Activated T-cell treated with anti-CD3 and anti-CD28 coated beads for 4 hours (primary cell): Measurements from ENCODE around the gene ANKRD40CL.
"Not testable (repeated sequence)": the region's sequence is repeated elsewhere in the genome, so short reads cannot be mapped to it uniquely, and the experiment has no call there.

ENCODE experiments used
- DNase-seq: peaks from one replicate; pipeline ENCODE4 v3.0.0-alpha.2; 2020

ANKRD40CL gene

DNA sequence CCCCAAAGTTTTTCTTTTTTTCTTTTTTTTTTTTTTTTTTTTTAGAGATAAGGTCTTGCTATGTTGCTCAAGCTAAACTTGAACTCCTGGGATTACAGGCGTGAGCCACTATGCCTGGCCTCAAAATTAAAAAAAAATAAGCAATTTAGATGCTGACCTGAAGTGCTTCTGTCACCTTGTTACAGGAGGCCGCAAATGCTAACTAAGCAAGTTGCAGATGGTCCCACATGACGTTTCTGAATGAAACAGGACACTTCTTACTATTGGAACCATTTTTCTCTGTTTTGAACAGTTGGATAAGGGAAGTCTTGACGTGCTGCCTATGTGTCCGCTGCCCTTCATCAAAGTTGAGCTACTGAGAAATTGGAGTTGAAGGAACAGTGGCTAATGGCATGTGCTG lies 8.8 kb downstream of the ANKRD40CL start:
- DNase-seq, result no peak

DNA sequence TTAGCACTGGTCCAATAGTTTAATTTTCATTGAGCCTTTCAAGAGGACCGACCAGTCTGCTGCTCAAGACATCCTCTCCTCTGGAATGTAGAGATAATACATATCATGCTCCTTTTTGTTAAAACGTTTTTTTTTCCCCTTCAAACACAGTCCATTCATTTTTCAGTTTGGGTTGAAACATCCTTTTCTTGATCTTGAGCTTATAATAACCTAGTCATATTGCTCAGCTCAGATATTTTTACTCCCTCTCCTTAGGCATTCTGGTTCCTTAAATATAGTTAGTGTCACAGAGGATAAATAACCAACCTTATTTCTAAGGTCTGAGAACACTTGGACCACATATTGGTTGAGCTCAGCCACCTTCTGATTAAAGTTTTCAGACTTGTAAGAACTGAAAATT lies 12.8 kb downstream of the ANKRD40CL start:
- no peak for DNase-seq

DNA sequence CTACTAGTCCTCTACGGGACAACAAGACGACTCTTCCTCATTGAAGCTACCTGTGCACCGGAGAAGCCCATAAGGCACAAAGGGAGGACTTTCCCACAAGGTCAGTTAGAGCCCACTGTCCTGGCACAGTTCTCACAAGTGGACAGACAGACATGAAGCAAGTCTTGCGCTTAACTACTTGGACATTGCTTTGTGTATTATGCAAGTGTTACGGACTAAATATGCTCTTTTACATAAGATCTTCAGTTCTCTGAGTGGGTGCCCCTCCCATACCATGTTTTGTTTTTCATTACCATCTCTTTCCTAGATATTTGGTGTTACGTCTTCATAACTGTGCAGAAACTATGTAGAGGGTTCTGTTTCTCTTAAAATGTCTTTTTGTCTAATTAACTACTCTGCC lies 18.1 kb downstream of the ANKRD40CL start:
- DNase-seq, result no peak

DNA sequence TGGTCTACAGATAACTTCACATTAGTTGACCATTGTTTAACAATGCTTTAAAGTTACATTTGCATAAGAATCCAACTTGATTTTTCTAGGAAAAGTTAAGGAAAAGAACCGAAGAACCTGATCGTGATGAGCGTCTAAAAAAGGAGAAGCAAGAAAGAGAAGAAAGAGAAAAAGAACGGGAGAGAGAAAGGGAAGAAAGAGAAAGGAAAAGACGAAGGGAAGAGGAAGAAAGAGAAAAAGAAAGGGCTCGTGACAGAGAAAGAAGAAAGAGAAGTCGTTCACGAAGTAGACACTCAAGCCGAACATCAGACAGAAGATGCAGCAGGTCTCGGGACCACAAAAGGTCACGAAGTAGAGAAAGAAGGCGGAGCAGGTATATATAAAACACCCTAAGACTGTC lies 21.7 kb downstream of the ANKRD40CL start:
- DNase-seq, result no peak

DNA sequence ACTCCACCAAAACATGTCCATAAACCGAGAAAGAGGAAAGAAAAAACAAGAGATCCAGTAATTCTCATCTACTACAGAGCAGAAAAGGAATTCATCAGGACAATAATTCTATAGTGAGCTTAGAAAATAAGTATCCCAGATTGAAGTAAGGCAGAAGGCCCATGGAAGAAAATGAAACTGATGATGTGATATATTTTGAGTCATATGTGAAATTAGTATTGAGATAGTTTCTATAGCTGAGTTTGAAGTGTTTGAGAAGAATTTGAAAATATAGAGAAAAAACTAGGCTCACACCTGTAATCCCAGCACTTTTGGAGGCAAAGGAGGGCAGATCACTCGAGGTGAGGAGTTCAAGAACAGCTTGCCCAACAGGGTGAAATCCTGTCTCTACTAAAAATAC lies 28.2 kb downstream of the ANKRD40CL start:
- no peak for DNase-seq

DNA sequence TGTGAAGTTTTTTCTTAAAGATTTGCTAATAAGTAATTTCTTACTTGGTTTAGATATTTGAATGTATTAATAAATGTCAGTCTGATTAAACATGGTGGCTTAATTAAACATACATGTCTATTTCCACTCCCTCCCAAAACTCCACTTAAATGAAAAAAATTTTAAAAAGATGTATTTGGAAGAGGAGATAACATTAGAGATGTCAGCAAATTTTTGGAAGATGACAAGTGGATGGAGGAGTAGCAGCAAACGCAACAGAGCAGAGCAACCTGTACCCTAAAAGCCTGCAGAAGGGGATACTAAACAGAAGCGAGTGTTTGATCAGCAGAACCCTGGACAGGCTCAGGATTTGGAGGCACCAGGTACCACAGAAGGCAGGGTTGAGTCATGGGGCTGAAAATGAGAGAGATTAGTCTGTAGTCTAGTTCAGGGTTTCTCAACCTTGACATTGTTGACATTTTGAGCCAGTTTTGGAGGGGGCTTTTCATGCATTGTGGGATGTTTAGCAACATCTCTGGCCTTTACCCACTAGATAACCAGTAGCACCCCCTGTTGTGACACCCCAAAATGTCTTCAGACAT lies 30.1 kb downstream of the ANKRD40CL start:
- no peak for DNase-seq

DNA sequence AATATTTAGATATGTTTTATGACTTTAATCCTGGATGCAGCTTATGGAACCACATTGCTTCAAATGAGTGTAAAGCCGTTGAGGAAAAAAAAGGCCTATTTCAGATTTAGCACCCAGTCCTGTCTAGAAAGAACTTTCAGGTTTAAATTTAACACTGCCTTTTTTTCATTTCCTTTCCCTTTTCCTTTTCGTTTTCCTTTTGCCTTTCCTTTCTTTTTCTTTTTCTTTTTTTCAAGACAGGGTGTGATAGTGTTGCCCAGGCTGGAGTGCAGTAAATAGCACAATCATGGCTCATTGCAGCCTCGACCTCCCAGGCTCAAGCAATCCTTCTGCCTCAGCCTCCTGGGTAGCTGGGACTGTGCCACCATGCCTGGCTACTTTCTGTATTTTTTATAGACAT lies 32.0 kb downstream of the ANKRD40CL start:
- DNase-seq, result no peak

DNA sequence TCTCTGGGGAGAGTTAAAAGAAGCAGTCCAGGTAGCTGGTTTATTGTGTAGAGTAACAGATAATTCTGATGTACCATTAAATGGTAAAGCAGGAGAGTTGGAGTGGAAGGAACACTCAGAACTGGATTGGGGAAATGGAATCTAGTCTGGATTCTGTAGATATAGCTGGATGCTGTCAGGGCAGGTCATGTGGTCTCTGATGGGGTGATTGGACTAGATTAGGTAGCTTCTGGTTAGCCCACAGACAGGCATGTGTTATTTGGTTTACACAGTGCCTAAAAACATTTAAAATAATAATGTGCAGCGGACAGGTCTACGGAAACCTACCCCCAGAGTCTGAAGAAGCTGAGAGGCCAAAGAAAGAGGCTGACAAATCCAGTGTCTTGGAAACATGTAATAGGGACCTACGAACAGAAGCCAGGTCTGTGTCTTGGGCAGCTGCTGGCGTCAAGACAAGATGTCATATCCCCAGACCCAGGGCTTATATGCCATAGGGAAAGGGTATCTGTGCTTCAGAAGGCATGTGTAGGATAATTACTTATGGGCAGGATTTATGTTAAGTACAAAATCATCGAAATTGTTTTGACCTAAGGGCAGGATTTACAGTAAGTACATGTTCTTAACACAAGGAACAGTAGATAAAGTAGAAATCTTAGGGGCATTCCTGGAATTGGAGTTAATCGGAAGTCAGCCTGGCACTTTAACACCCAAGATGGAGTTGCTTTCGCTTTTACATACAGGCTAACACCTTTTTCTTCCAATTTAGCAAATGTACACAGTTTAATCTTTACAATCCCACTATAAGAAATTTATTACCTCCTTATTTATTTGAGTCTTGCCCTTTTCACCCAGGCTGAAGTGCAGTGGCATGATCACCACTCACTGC lies 35.5 kb downstream of the ANKRD40CL start:
- no peak for DNase-seq

DNA sequence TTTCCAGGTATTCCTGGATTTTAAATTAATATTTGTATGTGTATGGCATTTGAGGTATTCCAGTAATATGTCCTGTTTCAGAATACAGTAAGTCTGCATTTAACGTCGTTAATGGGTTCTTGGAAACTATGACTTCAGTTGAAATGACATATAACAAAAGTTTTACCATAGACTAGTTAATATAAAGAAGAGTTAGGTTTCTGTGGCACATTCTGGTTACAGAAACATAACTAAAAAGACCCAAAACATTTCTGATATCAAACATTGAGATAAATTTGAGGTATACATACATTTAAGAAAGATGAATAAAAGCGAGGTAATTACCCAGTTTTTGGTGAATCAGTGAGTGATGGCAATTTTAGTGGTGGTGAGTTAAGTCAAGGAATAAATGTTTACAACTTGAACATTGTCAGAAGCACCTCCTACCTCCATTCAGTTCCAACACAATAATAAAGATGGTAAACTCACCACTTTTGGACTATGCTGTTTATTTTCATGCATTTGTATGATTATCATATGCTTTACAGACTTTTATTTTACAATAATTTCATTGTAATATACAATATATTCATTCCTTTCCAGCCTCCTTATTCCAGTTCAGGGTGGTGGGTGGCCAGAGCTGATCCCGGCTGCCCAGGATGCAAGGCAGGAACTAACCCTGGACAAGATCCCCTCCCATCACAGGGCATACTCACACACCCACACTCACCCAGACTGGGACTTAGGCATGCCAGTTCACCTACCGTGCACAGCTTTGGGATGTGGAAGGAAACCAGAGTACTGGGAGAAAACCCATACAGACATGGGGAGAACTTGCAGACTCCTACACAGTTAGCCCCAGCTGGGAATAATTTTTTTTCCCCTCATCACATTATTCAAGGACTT lies 38.2 kb downstream of the ANKRD40CL start:
- no peak for DNase-seq

DNA sequence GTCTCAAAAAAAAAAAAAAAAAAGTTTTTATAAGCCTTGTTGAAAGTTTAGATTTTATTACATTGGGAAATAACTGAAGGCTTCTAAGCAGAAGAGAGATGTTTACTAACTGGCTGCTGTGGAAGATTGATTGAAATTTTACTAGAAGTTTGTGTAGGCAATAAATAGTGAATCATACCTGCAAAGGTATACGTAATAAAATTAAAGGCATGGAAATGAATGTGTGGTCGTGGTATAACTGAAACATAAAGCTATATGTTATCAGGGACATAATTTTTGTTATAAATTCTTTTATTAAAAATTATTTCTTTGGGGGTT lies 39.2 kb downstream of the ANKRD40CL start:
- DNase-seq, result no peak

DNA sequence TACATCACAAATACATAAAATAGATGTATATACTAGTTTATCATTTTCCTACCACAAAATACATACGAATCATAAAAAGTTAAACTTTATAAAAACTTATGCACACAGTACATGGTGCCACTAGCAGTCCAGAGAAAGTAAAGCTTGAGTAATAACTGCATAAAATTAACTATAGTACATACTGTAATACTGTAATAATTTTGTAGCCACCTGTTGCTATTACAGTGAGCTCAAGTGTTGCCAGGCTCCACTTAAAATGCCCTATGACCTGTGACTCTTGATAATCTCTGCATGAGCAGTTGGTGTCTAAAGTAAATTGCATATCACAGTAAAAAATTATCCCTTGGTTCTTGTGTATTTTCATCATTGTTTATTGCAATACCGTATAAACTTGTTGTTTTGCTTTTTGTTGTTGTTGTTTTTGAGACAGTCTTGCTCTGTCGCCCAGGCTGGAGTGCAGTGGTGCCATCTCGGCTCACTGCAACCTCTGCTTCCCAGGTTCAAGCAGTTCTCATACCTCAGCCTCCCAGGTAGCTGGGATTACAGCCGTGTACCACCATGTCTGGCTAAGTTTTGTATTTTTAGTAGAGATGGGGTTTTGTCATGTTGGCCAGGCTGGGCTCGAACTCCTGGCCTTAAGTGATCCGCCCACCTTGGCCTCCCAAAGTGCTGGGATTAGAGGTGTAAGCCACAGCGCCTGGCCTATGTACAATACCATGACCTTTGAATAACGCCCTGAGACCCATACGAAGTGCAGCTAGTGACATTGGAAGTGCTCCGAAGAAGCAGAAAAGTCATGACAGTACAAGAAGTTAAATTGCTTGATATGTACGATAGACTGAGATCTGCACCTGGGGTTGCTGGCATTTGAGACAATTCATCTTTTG lies 41.3 kb downstream of the ANKRD40CL start:
- DNase-seq, result no peak

DNA sequence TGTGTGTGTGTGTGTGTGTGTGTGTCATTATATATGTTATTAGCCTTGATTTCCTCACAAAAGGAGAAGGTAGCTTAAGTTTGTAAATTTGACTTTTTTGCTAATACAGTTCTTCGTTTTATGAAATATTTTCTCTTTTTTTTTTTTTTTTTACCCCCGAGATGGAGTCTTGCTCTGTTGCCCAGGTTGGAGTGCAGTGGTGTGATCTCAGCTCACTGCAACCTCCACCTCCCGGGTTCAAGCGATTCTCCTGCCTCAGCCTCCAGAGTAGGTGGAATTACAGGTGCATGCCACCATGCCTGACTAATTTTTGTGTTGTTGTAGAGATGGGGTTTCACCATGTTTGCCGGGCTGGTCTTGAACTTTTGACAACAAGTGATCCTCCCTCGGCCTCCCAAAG lies 42.7 kb downstream of the ANKRD40CL start:
- DNase-seq, result not testable (repeated sequence)

DNA sequence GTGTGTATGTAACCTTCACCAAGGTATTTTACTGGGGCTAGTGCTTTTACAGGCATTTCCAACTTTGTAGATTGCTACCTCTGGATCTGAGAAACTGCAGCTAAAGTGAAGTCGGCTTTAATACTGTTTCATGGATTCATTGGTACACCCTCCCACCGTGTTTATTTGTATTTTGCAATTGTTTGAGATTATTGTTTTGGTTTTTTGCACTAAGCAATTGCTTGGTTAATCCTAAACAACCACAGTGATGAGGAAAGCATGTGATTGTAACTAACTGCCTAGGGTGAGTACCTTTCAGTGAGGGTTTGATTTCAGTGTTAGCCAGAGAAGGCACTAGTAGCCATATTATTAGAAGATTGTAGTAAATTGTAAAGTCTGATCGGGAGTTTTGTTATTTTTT lies 44.6 kb downstream of the ANKRD40CL start:
- no peak for DNase-seq

DNA sequence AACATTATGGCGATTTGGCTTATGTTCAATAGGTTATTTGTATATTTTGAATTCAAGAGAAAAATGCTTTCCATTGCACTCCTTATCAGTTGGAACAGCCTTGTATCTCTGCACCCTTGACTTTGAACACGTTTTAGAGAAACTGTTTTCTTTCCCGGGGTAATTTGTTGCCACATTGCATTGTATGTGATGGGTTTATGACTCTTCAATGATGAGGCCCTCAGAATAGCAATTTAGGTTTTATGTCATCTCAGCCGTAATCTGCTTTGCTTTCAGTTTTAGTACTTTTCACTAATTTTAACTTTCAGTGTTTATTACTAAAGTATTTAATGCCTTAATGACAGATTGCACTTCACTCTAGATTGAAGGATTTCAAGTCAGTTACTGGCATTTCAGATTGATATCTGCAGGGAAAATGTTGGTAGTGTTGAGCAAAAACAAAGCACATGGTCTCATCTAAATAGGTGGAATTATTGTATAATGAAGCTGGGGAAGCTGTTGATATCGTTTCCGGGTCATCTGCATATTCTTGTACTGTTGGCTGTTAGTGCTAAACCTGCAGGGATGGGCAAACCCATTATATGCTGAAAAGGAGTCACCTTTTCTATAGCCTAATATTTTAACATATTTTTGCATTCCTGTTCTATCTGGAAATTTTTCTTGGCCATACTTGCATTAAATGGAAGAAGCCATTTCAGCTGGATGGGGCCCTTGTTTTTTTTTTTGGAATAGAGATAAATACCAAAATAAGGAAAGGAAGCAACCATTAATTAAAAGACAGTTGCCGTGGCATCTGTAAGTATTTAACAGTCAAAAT lies 45.9 kb downstream of the ANKRD40CL start:
- no peak for DNase-seq

DNA sequence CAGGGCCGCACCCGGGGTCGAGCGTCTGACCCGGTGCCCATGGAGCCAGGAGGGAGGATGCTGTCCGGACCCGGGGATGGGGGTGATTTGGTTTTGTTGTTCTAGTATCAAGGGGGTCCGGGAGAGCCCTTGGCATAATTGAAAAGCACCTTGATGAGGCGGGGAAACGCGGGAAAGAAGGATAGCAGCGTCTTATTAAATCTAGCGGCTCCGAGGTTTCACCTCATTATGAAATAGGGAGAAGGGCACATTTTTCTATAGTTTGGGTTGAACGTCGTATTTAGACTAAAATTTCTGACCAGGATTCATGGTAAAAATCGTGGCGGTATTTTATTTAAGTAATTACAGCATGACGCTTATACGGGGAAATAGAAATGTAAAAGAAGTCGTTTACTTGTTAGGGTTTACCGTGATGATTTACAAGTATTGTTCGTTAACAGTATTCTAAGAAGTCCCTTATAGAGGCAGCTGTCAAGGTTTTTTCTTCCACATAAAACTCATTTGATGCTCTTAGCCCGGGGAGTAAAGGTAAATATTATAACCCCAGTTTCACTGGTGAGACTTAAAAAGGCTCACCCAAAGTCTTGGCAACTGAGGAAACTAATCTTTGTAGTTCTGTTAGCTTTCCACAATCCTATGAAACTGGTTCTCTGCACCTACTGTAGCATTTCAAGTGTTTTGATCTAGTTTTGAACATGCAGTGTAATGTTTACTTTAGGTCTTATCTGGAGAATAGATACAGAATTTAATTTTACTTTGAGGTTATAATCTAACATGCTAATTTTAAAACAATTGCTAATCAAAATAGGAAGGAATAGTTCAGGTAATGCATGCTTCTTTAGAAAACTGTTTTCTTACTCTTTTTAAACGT lies 47.2 kb downstream of the ANKRD40CL start:
- no peak for DNase-seq

DNA sequence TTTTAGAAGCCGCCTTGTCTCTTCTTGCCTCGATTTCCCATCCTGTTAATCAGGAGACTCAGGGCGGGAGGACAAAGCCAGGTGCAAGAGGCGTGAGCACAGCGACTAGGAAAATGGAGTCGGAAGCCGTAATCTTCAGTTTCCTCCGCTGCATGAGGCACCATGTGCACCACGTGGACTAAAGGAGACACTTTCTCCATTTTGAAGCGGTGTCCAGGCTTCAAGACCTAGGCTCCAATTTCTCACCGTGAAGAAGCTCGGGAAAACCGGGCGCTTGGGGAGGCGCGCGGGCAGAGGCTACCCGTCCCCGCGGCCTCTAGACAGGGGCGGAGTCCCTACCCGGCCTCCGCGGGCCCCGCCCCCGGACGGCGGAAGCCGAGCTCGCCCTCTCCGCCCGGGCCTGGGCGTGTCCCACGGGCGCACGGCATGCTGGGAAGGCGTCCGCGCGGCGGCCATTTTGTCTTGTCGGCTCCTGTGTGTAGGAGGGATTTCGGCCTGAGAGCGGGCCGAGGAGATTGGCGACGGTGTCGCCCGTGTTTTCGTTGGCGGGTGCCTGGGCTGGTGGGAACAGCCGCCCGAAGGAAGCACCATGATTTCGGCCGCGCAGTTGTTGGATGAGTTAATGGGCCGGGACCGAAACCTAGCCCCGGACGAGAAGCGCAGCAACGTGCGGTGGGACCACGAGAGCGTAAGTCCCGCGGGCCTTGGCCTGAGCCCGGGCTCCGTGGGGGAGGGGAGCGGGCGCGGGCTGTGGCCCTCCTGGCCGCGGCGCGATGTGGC lies 48.0 kb downstream of the ANKRD40CL start, which contains the start of gene LUC7L3:
TSS of gene LUC7L3 (plus strand) at position 460 of the 780 bp plus-strand sequence. CDS start at position 590, 130 bp downstream.
- DNase-seq, result peak; percentile 84

DNA sequence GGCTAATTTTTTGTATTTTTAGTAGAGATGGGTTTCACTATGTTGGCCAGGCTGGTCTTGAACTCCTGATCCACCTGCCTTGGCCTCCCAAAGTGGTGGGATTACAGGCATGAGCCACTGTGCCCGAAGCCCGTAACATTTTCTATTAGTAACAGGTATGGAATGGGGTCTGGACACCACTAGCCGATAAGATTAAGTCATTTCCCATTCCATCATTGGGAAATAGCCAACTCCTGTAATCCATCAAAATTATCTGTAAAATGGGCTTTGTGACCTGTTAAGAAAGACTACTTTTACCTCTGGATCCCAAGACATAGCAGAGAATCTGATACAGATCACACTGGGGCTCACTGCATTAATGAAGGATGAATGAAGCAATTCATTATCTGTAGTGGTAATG lies 51.8 kb downstream of the ANKRD40CL start:
- no peak for DNase-seq

DNA sequence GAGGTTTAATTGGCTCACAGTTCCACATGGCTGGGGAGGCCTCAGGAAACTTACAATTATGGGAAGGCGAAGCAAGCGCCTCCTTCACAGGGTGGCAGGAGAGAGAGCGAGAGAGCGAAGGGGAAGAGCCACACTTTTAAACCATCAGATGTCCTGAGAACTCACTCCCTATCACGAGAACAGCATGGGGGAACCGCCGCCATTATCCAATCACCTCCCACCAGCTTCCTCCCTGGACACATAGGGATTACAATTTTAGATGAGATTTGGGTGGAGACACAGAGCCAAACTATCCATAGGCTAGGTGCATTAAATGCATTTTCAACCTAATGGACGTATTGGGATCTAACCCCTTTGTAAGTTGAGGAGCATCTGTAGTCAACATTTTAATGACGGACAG lies 54.7 kb downstream of the ANKRD40CL start:
- DNase-seq, result no peak
